ENCODE data around the gene PIM3. TPM values are rescaled to one million over a fixed set of nuclear protein-coding genes. Genes with fewer than 3 reads are reported as not detected.

PIM3 gene
- total RNA-seq = 118 and 122 TPM in 2 replicates

DNA sequence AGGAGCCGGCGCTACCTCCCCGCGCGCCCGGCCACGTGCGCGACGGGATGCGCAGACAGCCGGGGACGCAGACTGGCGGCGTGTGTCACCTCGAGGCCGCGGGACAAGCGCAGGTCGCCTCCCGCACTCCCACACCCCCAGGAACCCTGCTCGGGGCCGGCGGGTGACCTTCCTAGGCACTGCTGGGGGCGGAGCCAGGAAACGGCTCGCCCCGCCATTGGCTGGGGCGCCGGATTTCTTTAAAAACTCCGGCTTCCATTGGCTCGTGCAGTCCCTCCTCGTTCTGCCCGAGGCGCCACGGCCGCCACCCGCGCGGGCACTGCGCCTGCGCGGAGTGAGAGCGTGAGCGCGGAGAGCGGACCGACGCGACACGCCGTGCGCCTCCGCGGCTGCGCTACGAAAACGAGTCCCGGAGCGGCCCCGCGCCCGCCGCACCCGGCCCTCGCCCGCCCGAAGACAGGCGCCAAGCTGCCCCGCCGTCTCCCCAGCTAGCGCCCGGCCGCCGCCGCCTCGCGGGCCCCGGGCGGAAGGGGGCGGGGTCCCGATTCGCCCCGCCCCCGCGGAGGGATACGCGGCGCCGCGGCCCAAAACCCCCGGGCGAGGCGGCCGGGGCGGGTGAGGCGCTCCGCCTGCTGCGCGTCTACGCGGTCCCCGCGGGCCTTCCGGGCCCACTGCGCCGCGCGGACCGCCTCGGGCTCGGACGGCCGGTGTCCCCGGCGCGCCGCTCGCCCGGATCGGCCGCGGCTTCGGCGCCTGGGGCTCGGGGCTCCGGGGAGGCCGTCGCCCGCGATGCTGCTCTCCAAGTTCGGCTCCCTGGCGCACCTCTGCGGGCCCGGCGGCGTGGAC is at the start of gene PIM3:
Gene PIM3 (plus strand): TSS at position 614 of the 846 bp plus-strand sequence. CDS start 176 bp downstream, at position 790.

DNA sequence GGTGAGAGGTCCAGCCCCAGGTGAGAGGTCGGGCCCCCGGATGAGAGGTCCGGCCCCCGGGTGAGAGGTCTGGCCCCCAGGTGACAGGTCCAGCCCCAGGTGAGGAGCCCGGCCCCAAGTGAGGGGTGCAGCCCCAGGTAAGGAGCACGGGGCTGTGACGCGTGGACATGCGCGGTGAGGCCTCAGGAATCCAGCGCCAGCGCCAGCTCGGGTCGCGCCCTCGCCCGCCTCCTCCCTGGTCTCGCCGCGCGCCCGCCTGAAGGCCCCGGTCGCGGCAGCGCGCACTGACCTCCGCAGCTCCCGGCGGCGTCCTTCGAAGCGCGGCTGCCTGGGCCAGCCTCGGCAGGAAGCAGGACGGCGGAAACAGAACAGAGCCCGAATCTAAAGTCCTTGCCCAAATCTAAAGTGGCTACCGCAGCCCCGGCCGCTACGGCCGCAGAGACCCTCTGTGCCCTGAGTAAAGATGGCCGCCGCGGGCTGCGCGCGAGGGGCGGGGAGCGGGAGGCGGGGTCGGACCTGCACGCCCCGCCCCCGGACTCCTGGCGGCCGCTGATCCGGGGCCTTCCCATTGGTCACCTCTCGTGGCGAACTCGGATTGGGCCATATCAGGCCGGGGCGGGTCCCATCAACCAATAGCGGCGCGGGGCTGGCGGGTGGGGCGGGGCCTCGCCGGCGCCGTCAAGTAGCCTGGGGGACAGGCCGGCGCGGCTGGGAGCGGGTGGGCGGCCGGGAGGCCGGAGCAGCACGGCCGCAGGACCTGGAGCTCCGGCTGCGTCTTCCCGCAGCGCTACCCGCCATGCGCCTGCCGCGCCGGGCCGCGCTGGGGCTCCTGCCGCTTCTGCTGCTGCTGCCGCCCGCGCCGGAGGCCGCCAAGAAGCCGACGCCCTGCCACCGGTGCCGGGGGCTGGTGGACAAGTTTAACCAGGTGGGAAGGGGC is 42.3 kb upstream of the PIM3 start, which contains the start of the genes ALG12 and CRELD2:
Gene ALG12 (minus strand): TSS at position 465 of the 937 bp plus-strand sequence. CDS start 4,673 bp downstream, outside the sequence.
Gene CRELD2 (plus strand): TSS at position 661 of the 937 bp plus-strand sequence. CDS start 136 bp downstream, at position 797.

GRCh38 chr22:50012211-50013181 is 51.9 kb downstream of the PIM3 start, which contains the start of gene IL17REL:
Gene IL17REL (minus strand): TSS chr22:50012765. CDS start chr22:50012646, 119 bp downstream.

Other genes starting within 250 kb of the PIM3 start
- gene BRD1, start 132.9 kb upstream of the PIM3 start, total RNA-seq = 17.5 and 21.2 TPM in 2 replicates
- 13.1 and 13.5 TPM in 2 replicates for gene ZBED4, start 106.9 kb upstream of the PIM3 start, total RNA-seq
- gene ALG12, start 42.3 kb upstream of the PIM3 start, total RNA-seq = 14.3 and 15.6 TPM in 2 replicates
- 68.0 and 88.2 TPM in 2 replicates for gene CRELD2, start 42.1 kb upstream of the PIM3 start, total RNA-seq
- gene IL17REL, start 52.0 kb downstream of the PIM3 start, total RNA-seq = under 0.01 TPM in 1 of 2 replicates, not detected in the other
- not detected in 2 replicates for gene TTLL8, start 97.5 kb downstream of the PIM3 start, total RNA-seq
- not detected in 2 replicates for gene MLC1, start 124.7 kb downstream of the PIM3 start, total RNA-seq
- gene MOV10L1, start 129.2 kb downstream of the PIM3 start, total RNA-seq = 5.2 and 6.7 TPM in 2 replicates
- gene PANX2, start 210.0 kb downstream of the PIM3 start, total RNA-seq = 0.39 and 0.87 TPM in 2 replicates
- 38.4 and 42.3 TPM in 2 replicates for gene TRABD, start 225.1 kb downstream of the PIM3 start, total RNA-seq
- gene SELENOO, start 240.2 kb downstream of the PIM3 start, total RNA-seq = 20.2 and 20.3 TPM in 2 replicates

All from mammary microvascular endothelial cell (primary cell).